ENCODE measurements around the gene CTBP1.
A peak's percentile ranks its signal among the peaks of the same experiment; 100 is the strongest.

CTBP1 gene

GRCh38 chr4:1201851-1202525 is 46.9 kb downstream of the CTBP1 start:
- peak; percentile 92 for FAIRE-seq
- no peak for TF ChIP-seq POLR2A (IDR thresholded peaks at IDR 0.05; ENCODE audit: low read depth, low read length)
- TF ChIP-seq PAX5 (IDR thresholded peaks at IDR 0.05; ENCODE audit: insufficient read depth, low read length, severe bottlenecking): no peak
- TF ChIP-seq POU2F2 (IDR thresholded peaks at IDR 0.05; ENCODE audit: low read depth, low read length): no peak
- TF ChIP-seq TAF1 (IDR thresholded peaks at IDR 0.05; ENCODE audit: low read depth, low read length): no peak
- TF ChIP-seq POLR2AphosphoS5 (IDR thresholded peaks at IDR 0.05; ENCODE audit: low read depth, low read length): no peak
- TF ChIP-seq SPI1 (IDR thresholded peaks at IDR 0.05; ENCODE audit: low read depth, low read length): no peak
- DNase-seq (ENCODE audit: insufficient read length, low spot score): peak; percentile 70

GRCh38 chr4:1200425-1201035 is 48.4 kb downstream of the CTBP1 start:
- DNase-seq (ENCODE audit: insufficient read length, low spot score) (peak; percentile 37), FAIRE-seq (peak; percentile 92)
- TF ChIP-seq POU2F2 (IDR thresholded peaks at IDR 0.05; ENCODE audit: low read depth, low read length): no peak
- TF ChIP-seq SPI1 (IDR thresholded peaks at IDR 0.05; ENCODE audit: low read depth, low read length): no peak
- TF ChIP-seq POLR2A (IDR thresholded peaks at IDR 0.05; ENCODE audit: low read depth, low read length): no peak
- no peak for TF ChIP-seq PAX5 (IDR thresholded peaks at IDR 0.05; ENCODE audit: insufficient read depth, low read length, severe bottlenecking)
- TF ChIP-seq POLR2AphosphoS5 (IDR thresholded peaks at IDR 0.05; ENCODE audit: low read depth, low read length): no peak
- TF ChIP-seq TAF1 (IDR thresholded peaks at IDR 0.05; ENCODE audit: low read depth, low read length): no peak

GRCh38 chr4:1199556-1200331 is 49.2 kb downstream of the CTBP1 start:
- no peak for TF ChIP-seq POU2F2 (IDR thresholded peaks at IDR 0.05; ENCODE audit: low read depth, low read length)
- TF ChIP-seq SPI1 (IDR thresholded peaks at IDR 0.05; ENCODE audit: low read depth, low read length): no peak
- TF ChIP-seq POLR2AphosphoS5 (IDR thresholded peaks at IDR 0.05; ENCODE audit: low read depth, low read length): no peak
- no peak for TF ChIP-seq PAX5 (IDR thresholded peaks at IDR 0.05; ENCODE audit: insufficient read depth, low read length, severe bottlenecking)
- no peak for TF ChIP-seq TAF1 (IDR thresholded peaks at IDR 0.05; ENCODE audit: low read depth, low read length)
- TF ChIP-seq POLR2A (IDR thresholded peaks at IDR 0.05; ENCODE audit: low read depth, low read length): no peak
- FAIRE-seq: no peak
- DNase-seq (ENCODE audit: insufficient read length, low spot score): no peak

GRCh38 chr4:1198098-1198844 is 50.7 kb downstream of the CTBP1 start:
- FAIRE-seq: no peak
- TF ChIP-seq TAF1 (IDR thresholded peaks at IDR 0.05; ENCODE audit: low read depth, low read length) (no peak), POLR2AphosphoS5 (IDR thresholded peaks at IDR 0.05; ENCODE audit: low read depth, low read length) (no peak), POU2F2 (IDR thresholded peaks at IDR 0.05; ENCODE audit: low read depth, low read length) (no peak), POLR2A (IDR thresholded peaks at IDR 0.05; ENCODE audit: low read depth, low read length) (no peak), PAX5 (IDR thresholded peaks at IDR 0.05; ENCODE audit: insufficient read depth, low read length, severe bottlenecking) (no peak), SPI1 (IDR thresholded peaks at IDR 0.05; ENCODE audit: low read depth, low read length) (no peak)
- no peak for DNase-seq (ENCODE audit: insufficient read length, low spot score)

GRCh38 chr4:1196421-1197183 is 52.3 kb downstream of the CTBP1 start:
- TF ChIP-seq PAX5 (IDR thresholded peaks at IDR 0.05; ENCODE audit: insufficient read depth, low read length, severe bottlenecking) (no peak), SPI1 (IDR thresholded peaks at IDR 0.05; ENCODE audit: low read depth, low read length) (no peak), POLR2A (IDR thresholded peaks at IDR 0.05; ENCODE audit: low read depth, low read length) (no peak), POU2F2 (IDR thresholded peaks at IDR 0.05; ENCODE audit: low read depth, low read length) (no peak), POLR2AphosphoS5 (IDR thresholded peaks at IDR 0.05; ENCODE audit: low read depth, low read length) (no peak), TAF1 (IDR thresholded peaks at IDR 0.05; ENCODE audit: low read depth, low read length) (no peak)
- peak; percentile 8 for DNase-seq (ENCODE audit: insufficient read length, low spot score)
- FAIRE-seq: no peak

GRCh38 chr4:1195891-1196401 is 53.0 kb downstream of the CTBP1 start:
- DNase-seq (ENCODE audit: insufficient read length, low spot score) (peak; percentile 8), FAIRE-seq (no peak)
- no peak for TF ChIP-seq POLR2A (IDR thresholded peaks at IDR 0.05; ENCODE audit: low read depth, low read length)
- TF ChIP-seq PAX5 (IDR thresholded peaks at IDR 0.05; ENCODE audit: insufficient read depth, low read length, severe bottlenecking): no peak
- TF ChIP-seq TAF1 (IDR thresholded peaks at IDR 0.05; ENCODE audit: low read depth, low read length): no peak
- TF ChIP-seq POLR2AphosphoS5 (IDR thresholded peaks at IDR 0.05; ENCODE audit: low read depth, low read length): no peak
- no peak for TF ChIP-seq POU2F2 (IDR thresholded peaks at IDR 0.05; ENCODE audit: low read depth, low read length)

- DNase-seq (ENCODE audit: insufficient read length, low spot score): peak; percentile 6
- TF ChIP-seq TAF1 (IDR thresholded peaks at IDR 0.05; ENCODE audit: low read depth, low read length): no peak
- TF ChIP-seq SPI1 (IDR thresholded peaks at IDR 0.05; ENCODE audit: low read depth, low read length): no peak
- no peak for TF ChIP-seq PAX5 (IDR thresholded peaks at IDR 0.05; ENCODE audit: insufficient read depth, low read length, severe bottlenecking)
- no peak for TF ChIP-seq POLR2A (IDR thresholded peaks at IDR 0.05; ENCODE audit: low read depth, low read length)
- TF ChIP-seq POU2F2 (IDR thresholded peaks at IDR 0.05; ENCODE audit: low read depth, low read length): no peak
- TF ChIP-seq POLR2AphosphoS5 (IDR thresholded peaks at IDR 0.05; ENCODE audit: low read depth, low read length): no peak
Observed at GRCh38 chr4:1195109-1195671, 53.7 kb downstream of the CTBP1 start.

More at GRCh38 chr4:1195109-1195671, 53.7 kb downstream of the CTBP1 start:
- no peak for FAIRE-seq

Measured in GM12891 (cell line).